ENCODE measurements around the gene ZCCHC10.
A peak's percentile ranks its signal among the peaks of the same experiment; 100 is the strongest.
"Not testable (repeated sequence)": the region's sequence is repeated elsewhere in the genome, so short reads cannot be mapped to it uniquely, and the experiment has no call there.

Gene ZCCHC10

GRCh38 chr5:133048993-133049725, 22.8 kb upstream of the ZCCHC10 start:
- Mint-ChIP-seq H3K4me1 (peaks cover 47% of the 10 kb centered on the region), H3K27ac (no peak overlapping the region), H3K36me3 (ENCODE audit: low read depth) (peaks cover 5% of the 10 kb centered on the region), H3K27me3 (ENCODE audit: low read depth, poor library complexity) (peaks cover 5% of the 10 kb centered on the region), H3K4me3 (peak overlapping the region; percentile 68), H3K9me3 (no peaks in the 10 kb centered on the region)
- TF ChIP-seq, protein P1, sequence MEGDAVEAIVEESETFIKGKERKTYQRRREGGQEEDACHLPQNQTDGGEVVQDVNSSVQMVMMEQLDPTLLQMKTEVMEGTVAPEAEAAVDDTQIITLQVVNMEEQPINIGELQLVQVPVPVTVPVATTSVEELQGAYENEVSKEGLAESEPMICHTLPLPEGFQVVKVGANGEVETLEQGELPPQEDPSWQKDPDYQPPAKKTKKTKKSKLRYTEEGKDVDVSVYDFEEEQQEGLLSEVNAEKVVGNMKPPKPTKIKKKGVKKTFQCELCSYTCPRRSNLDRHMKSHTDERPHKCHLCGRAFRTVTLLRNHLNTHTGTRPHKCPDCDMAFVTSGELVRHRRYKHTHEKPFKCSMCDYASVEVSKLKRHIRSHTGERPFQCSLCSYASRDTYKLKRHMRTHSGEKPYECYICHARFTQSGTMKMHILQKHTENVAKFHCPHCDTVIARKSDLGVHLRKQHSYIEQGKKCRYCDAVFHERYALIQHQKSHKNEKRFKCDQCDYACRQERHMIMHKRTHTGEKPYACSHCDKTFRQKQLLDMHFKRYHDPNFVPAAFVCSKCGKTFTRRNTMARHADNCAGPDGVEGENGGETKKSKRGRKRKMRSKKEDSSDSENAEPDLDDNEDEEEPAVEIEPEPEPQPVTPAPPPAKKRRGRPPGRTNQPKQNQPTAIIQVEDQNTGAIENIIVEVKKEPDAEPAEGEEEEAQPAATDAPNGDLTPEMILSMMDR (IDR thresholded peaks at IDR 0.05) = no peak
- no peak for DNase-seq

DNA sequence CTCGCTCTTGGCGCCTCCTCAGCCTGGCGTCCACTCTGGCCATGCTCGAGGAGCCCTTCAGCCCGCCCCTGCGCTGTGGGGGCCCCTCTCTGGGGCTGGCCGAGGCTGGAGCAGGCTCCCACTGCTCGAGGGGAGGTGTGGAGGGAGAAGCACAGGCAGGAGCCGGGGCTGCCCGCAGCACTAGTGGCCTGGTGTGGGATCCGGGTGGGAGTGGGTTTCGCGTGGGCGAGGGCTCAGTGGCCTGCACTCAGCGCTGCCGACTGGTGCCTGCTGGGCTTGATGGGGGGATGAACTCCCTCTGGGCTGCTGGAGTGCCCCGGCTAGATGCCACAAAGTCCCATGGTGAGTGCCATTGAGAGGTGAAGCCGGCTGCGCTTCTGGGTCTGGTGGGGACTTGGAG, 21.1 kb upstream of the ZCCHC10 start:
- TF ChIP-seq, protein P1 (IDR thresholded peaks at IDR 0.05) = no peak
- Mint-ChIP-seq H3K9me3 (no peaks in the 10 kb centered on the region), H3K27me3 (ENCODE audit: low read depth, poor library complexity) (peaks cover 5% of the 10 kb centered on the region), H3K36me3 (ENCODE audit: low read depth) (no peaks in the 10 kb centered on the region), H3K4me3 (no peak overlapping the region), H3K27ac (no peak overlapping the region), H3K4me1 (peaks cover 38% of the 10 kb centered on the region)
- no peak for DNase-seq

DNA sequence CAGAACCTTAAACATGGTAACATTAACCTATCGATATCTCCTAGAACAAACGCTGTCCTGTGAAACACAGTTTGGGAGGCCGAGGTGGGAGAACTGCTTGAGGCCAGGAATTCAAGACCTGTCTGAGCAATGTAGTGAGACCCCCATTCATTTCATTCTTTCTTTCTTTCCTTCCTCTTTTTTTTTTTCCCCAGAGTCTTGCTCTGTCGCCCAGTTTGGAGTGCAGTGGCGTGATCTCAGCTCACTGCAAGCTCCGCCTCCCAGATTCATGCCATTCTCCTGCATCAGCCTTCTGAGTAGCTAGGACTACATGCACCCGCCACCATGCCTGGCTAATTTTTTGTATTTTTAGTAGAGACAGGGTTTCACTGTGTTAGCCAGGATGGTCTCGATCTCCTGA, 20.2 kb upstream of the ZCCHC10 start:
- H3K4me1 Mint-ChIP-seq = peaks cover 39% of the 10 kb centered on the region
- not testable (repeated sequence) for H3K27me3 Mint-ChIP-seq (ENCODE audit: low read depth, poor library complexity); H3K36me3 Mint-ChIP-seq (ENCODE audit: low read depth); H3K27ac Mint-ChIP-seq; H3K4me3 Mint-ChIP-seq; DNase-seq; H3K9me3 Mint-ChIP-seq

DNA sequence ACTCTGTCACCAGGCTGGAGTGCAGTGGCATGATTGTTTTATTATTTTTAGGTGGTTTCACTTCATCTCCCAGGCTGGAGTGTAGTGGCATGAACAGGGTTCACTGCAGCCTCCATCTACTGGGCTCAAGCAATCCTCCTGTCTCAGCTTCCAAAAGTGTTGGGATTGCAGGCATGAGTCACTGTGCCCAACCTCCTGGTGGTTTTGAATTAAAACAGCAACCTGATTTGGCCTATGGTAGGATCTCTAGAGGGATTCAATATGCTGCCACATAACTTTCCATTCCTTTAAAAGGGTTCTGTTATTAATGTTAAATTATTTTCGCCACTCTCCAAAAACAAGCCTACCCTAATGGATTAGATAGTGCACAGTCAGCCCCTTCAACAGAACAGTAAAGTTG, 15.6 kb upstream of the ZCCHC10 start:
- DNase-seq = no peak
- no peaks in the 10 kb centered on the region for H3K27me3 Mint-ChIP-seq (ENCODE audit: low read depth, poor library complexity)
- H3K4me1 Mint-ChIP-seq = peaks cover 13% of the 10 kb centered on the region
- H3K4me3 Mint-ChIP-seq = no peak overlapping the region
- no peak overlapping the region for H3K27ac Mint-ChIP-seq
- no peaks in the 10 kb centered on the region for H3K9me3 Mint-ChIP-seq
- H3K36me3 Mint-ChIP-seq (ENCODE audit: low read depth) = no peaks in the 10 kb centered on the region
- TF ChIP-seq, protein P1 (IDR thresholded peaks at IDR 0.05) = no peak

DNA sequence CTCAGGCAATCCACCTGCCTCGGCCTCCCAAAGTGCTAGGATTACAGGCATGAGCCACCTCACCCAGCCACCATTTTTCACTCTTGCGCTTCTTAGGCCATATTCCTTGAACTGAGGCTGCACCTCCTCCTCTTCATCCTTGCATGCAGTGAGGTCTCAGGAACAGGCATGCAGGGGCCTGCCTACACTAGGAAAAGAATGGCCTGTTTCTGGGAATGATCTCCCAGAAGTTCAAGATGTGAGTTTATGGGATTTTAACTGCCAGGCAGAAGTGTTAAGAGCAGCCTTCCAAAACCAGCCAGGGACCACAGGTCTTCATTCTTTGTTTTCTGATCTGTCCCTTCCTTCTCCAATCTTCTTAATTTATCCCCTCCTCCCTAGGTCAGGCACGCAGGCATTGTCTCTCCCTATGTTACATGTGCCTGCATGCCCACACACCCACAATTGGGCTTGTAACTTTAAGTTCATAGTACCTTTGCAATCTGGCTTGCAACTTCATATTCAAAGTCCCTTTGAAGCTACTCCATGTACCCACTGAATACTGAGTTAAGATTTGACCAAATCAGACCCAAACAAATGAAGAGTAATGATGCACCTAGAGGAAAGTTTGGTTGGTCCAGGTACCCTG, 14.9 kb upstream of the ZCCHC10 start:
- H3K27me3 Mint-ChIP-seq (ENCODE audit: low read depth, poor library complexity) = no peaks in the 10 kb centered on the region
- peaks cover 9% of the 10 kb centered on the region for H3K4me1 Mint-ChIP-seq
- no peak overlapping the region for H3K4me3 Mint-ChIP-seq
- no peak for DNase-seq
- no peaks in the 10 kb centered on the region for H3K9me3 Mint-ChIP-seq
- H3K27ac Mint-ChIP-seq = no peak overlapping the region
- TF ChIP-seq, protein P1 (IDR thresholded peaks at IDR 0.05) = no peak
- no peaks in the 10 kb centered on the region for H3K36me3 Mint-ChIP-seq (ENCODE audit: low read depth)

GRCh38 chr5:133036677-133037076, 10.3 kb upstream of the ZCCHC10 start:
- not testable (repeated sequence) for H3K27ac Mint-ChIP-seq; H3K4me3 Mint-ChIP-seq; H3K36me3 Mint-ChIP-seq (ENCODE audit: low read depth); H3K27me3 Mint-ChIP-seq (ENCODE audit: low read depth, poor library complexity); H3K9me3 Mint-ChIP-seq; DNase-seq
- peaks cover 16% of the 10 kb centered on the region for H3K4me1 Mint-ChIP-seq

GRCh38 chr5:133035224-133035623, 8.9 kb upstream of the ZCCHC10 start:
- Mint-ChIP-seq H3K27me3 (ENCODE audit: low read depth, poor library complexity) (no peaks in the 10 kb centered on the region), H3K27ac (no peak overlapping the region), H3K4me1 (peaks cover 13% of the 10 kb centered on the region), H3K36me3 (ENCODE audit: low read depth) (no peaks in the 10 kb centered on the region), H3K4me3 (no peak overlapping the region), H3K9me3 (no peaks in the 10 kb centered on the region)
- TF ChIP-seq, protein P1 (IDR thresholded peaks at IDR 0.05) = no peak
- DNase-seq = no peak
